ENCODE results near the gene CBR3. TPM values are rescaled to one million over a fixed set of nuclear protein-coding genes. Genes with fewer than 3 reads are reported as not detected.

Gene CBR3
- total and polyA plus RNA-seq, 2 donors (not counting 3 experiments of a cell fraction or from before 2014, with no cell fraction given) = 9.7 to 13.3 TPM

DNA sequence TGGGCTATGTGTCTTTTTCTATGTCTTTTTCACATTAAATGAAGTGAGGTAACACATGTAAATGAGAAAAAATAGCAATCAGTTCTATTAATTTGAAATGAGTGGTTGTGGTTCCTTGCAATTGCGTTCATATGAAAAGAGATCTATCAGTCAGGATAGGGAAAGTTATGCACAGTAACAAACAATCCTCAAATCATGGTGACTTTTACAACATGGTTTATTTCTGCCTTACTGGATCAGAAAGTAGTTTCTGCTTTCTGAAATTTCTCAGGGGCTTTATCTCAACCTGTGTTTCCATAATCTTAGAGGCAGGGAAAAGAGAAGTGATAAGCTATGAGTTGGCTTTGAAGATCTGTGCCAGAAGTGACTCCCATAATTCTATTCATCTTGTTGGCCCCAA lies 60.7 kb downstream of the CBR3 start:
- no peaks in the 10 kb centered on the region for H3K9me3 ChIP-seq (replicated peaks; ENCODE audit: control insufficient read depth, insufficient read depth, low read length)
- H2AFZ ChIP-seq (ENCODE audit: low read depth, low read length) = no peak overlapping the region
- FAIRE-seq (no peak), DNase-seq (ENCODE audit: low read depth, low spot score) (no peak)
- ChIA-PET POLR2A (no interaction called here), CTCF (interaction anchor here (1.1 kb wide), 1 partner anchor 9 kb away, joined by 5 read pairs; no protein-coding TSS in a partner anchor)
- H3K27ac ChIP-seq (ENCODE audit: insufficient read depth, low read depth, low read length) = no peak overlapping the region
- H3K4me1 ChIP-seq (ENCODE audit: control insufficient read depth, extremely low read depth, insufficient read depth, low read length) = no peaks in the 10 kb centered on the region
- no peaks in the 10 kb centered on the region for H4K20me1 ChIP-seq (replicated peaks; ENCODE audit: control insufficient read depth, extremely low read depth, insufficient read depth, low read length)
- dilution Hi-C loops (cut with MboI; ENCODE audit: extremely low pct_ligation_motif_present, low sequenced_read_pairs) = no loop called here
- no peak overlapping the region for H3K4me3 ChIP-seq (replicated peaks in 1 of 3; ENCODE audit: insufficient read depth in 1 of 3, low read depth in 1 of 3, low read length in 3 of 3)
- H3K9ac ChIP-seq (replicated peaks; ENCODE audit: extremely low read depth, insufficient read depth, low read length) = no peak overlapping the region
- no TSS peak for BruUV-seq (replicated peaks)
- no peaks in the 10 kb centered on the region for H3K27me3 ChIP-seq (ENCODE audit: control insufficient read depth in 2 of 2, insufficient read depth in 2 of 2, low read length in 2 of 2)
- intact Hi-C loops (cut with micrococcal nuclease) = no loop called here
- H3K36me3 ChIP-seq (ENCODE audit: control insufficient read depth in 2 of 2, extremely low read depth in 1 of 2, insufficient read depth in 2 of 2, low read length in 2 of 2) = no peaks in the 10 kb centered on the region
- no peak overlapping the region for H3K4me2 ChIP-seq (ENCODE audit: insufficient read depth, low read length)
- H3K9me1 ChIP-seq (replicated peaks; ENCODE audit: control insufficient read depth, extremely low read depth, insufficient read depth, low read length) = no peaks in the 10 kb centered on the region
- H3K79me2 ChIP-seq (ENCODE audit: control insufficient read depth, insufficient read depth, low read length) = no peaks in the 10 kb centered on the region
- TF ChIP-seq, protein P1, sequence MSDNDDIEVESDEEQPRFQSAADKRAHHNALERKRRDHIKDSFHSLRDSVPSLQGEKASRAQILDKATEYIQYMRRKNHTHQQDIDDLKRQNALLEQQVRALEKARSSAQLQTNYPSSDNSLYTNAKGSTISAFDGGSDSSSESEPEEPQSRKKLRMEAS (IDR thresholded peaks at IDR 0.05; ENCODE audit: insufficient read depth, insufficient read length) = no peak
- TF ChIP-seq POLR2A (IDR thresholded peaks at IDR 0.05; ENCODE audit: low read depth, low read length) (no peak), JUN (IDR thresholded peaks at IDR 0.05; ENCODE audit: borderline replicate concordance, insufficient read depth, insufficient read length, low read depth) (no peak), MYC (IDR thresholded peaks at IDR 0.05; ENCODE audit: low read depth, low read length) (no peak), GATA2 (IDR thresholded peaks at IDR 0.05; ENCODE audit: insufficient read depth, insufficient read length, low read depth, low read length) (no peak), FOS (IDR thresholded peaks at IDR 0.05; ENCODE audit: borderline replicate concordance, insufficient read depth, low read length) (no peak), EZH2 (IDR thresholded peaks at IDR 0.05; ENCODE audit: borderline replicate concordance, low read depth, low read length, severe bottlenecking) (no peak), POLR2AphosphoS5 (IDR thresholded peaks at IDR 0.05; ENCODE audit: insufficient read depth, low read depth, low read length) (no peak)
- TF ChIP-seq, protein P2, sequence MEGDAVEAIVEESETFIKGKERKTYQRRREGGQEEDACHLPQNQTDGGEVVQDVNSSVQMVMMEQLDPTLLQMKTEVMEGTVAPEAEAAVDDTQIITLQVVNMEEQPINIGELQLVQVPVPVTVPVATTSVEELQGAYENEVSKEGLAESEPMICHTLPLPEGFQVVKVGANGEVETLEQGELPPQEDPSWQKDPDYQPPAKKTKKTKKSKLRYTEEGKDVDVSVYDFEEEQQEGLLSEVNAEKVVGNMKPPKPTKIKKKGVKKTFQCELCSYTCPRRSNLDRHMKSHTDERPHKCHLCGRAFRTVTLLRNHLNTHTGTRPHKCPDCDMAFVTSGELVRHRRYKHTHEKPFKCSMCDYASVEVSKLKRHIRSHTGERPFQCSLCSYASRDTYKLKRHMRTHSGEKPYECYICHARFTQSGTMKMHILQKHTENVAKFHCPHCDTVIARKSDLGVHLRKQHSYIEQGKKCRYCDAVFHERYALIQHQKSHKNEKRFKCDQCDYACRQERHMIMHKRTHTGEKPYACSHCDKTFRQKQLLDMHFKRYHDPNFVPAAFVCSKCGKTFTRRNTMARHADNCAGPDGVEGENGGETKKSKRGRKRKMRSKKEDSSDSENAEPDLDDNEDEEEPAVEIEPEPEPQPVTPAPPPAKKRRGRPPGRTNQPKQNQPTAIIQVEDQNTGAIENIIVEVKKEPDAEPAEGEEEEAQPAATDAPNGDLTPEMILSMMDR (IDR thresholded peaks at IDR 0.05; ENCODE audit: extremely low read depth in 1 of 2, insufficient read depth in 1 of 2, low read depth in 1 of 2, low read length in 2 of 2) = no peak

Other genes with a start within 250 kb of the CBR3 start
- gene SETD4, start 74.6 kb upstream of the CBR3 start, total RNA-seq = 19.6 and 25.1 TPM in 2 replicates
- gene SETD4, start 74.6 kb upstream of the CBR3 start, polyA plus RNA-seq = 12.0 and 13.0 TPM in 2 replicates
- 37.2 and 41.3 TPM in 2 replicates for gene CBR1, start 65.1 kb upstream of the CBR3 start, total RNA-seq
- 124 and 164 TPM in 2 replicates for gene CBR1, start 65.1 kb upstream of the CBR3 start, polyA plus RNA-seq
- 9.3 and 9.9 TPM in 2 replicates for gene DOP1B, start 21.7 kb downstream of the CBR3 start, total RNA-seq
- gene DOP1B, start 21.7 kb downstream of the CBR3 start, polyA plus RNA-seq = 3.7 and 4.0 TPM in 2 replicates
- gene MORC3, start 185.1 kb downstream of the CBR3 start, total RNA-seq = 20.0 and 25.3 TPM in 2 replicates
- 5.3 and 7.3 TPM in 2 replicates for gene MORC3, start 185.1 kb downstream of the CBR3 start, polyA plus RNA-seq

Data from endothelial cell of umbilical vein (primary cell).